ENCODE measurements around the gene SGPL1. TPM values are rescaled to one million over a fixed set of nuclear protein-coding genes. Genes with fewer than 3 reads are reported as not detected.

Gene SGPL1
- total and polyA plus RNA-seq, 2 experiments from 2014 or later: 12.0 to 42.7 TPM

Small RNA genes within 50 kb of the gene (small RNA-seq; reads per million reads assigned to genes)
- gene RPS26P40 (ENCODE audit: low replicate concordance): not detected

Other genes with a start within 250 kb of the SGPL1 start
- gene PRF1, start 213.2 kb upstream of the SGPL1 start, total RNA-seq (2014; rRNA removed; shearing (Covaris generic)): not detected in 2 replicates
- 0.13 TPM in 1 of 2 replicates, not detected in the other for gene PRF1, start 213.2 kb upstream of the SGPL1 start, polyA plus RNA-seq (2016; fragmentation: Nextera tagmentation; extraction: Ambion mirVana)
- 2.1 and 2.9 TPM in 2 replicates for gene ADAMTS14, start 143.4 kb upstream of the SGPL1 start, total RNA-seq (2014; rRNA removed; shearing (Covaris generic))
- gene ADAMTS14, start 143.4 kb upstream of the SGPL1 start, polyA plus RNA-seq (2016; fragmentation: Nextera tagmentation; extraction: Ambion mirVana): 1.5 and 1.9 TPM in 2 replicates
- gene TBATA, start 30.6 kb upstream of the SGPL1 start, total RNA-seq (2014; rRNA removed; shearing (Covaris generic)): not detected in 2 replicates
- not detected in 2 replicates for gene TBATA, start 30.6 kb upstream of the SGPL1 start, polyA plus RNA-seq (2016; fragmentation: Nextera tagmentation; extraction: Ambion mirVana)
- gene PCBD1, start 72.6 kb downstream of the SGPL1 start, total RNA-seq (2014; rRNA removed; shearing (Covaris generic)): 33.3 and 46.0 TPM in 2 replicates
- gene PCBD1, start 72.6 kb downstream of the SGPL1 start, polyA plus RNA-seq (2016; fragmentation: Nextera tagmentation; extraction: Ambion mirVana): 77.4 and 78.5 TPM in 2 replicates

Data from GM23338 (cell line).